GM13976 (cell line): ENCODE data around the gene CAPN15.

Experiments used
- DNase-seq: peaks from one replicate; pipeline ENCODE4 v3.0.0; 2012; ENCODE audit warnings: low spot score
- in situ Hi-C: fragments of 300-500 bp; cut with MboI; formaldehyde crosslinking; loops from one replicate; pipeline ENCODE4 v1.12.0; 2022; ENCODE audit warnings: low sequenced_read_pairs, mixed read lengths, inconsistent platforms; ENCODE audit not compliant: unreplicated experiment
- TF ChIP-seq, protein P1 (sequence below): IDR thresholded peaks from 2 replicates; pipeline ENCODE4 v1.5.1; 2012; ENCODE audit warnings: borderline replicate concordance, mild to moderate bottlenecking; ENCODE audit not compliant: insufficient read depth; ENCODE audit errors: extremely low read depth, missing control alignments, control extremely low read depth

Gene CAPN15

DNA sequence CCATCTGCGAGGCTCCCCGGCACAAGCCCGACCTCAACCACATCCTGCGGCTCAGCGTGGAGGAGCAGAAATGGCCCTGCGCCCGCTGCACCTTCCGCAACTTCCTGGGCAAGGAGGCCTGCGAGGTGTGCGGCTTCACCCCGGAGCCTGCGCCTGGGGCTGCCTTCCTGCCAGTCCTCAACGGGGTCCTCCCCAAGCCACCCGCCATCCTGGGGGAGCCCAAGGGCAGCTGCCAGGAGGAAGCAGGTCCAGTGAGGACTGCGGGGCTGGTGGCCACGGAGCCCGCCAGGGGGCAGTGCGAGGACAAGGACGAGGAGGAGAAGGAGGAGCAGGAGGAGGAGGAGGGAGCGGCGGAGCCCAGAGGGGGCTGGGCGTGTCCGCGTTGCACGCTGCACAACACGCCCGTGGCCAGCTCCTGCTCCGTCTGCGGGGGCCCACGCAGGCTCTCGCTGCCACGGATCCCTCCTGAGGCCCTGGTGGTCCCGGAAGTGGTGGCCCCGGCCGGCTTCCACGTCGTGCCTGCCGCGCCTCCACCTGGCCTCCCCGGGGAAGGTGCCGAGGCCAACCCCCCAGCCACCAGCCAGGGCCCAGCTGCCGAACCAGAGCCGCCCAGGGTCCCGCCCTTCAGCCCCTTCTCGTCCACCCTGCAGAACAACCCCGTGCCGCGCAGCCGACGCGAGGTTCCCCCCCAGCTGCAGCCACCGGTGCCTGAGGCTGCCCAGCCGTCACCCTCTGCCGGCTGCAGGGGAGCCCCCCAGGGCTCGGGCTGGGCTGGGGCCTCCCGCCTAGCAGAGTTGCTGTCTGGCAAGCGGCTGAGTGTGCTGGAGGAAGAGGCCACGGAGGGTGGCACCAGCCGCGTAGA, 19.6 kb downstream of the CAPN15 start:
- no peak for DNase-seq
- TF ChIP-seq, protein P1, sequence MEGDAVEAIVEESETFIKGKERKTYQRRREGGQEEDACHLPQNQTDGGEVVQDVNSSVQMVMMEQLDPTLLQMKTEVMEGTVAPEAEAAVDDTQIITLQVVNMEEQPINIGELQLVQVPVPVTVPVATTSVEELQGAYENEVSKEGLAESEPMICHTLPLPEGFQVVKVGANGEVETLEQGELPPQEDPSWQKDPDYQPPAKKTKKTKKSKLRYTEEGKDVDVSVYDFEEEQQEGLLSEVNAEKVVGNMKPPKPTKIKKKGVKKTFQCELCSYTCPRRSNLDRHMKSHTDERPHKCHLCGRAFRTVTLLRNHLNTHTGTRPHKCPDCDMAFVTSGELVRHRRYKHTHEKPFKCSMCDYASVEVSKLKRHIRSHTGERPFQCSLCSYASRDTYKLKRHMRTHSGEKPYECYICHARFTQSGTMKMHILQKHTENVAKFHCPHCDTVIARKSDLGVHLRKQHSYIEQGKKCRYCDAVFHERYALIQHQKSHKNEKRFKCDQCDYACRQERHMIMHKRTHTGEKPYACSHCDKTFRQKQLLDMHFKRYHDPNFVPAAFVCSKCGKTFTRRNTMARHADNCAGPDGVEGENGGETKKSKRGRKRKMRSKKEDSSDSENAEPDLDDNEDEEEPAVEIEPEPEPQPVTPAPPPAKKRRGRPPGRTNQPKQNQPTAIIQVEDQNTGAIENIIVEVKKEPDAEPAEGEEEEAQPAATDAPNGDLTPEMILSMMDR = no peak
- in situ Hi-C loops = no loop called here

DNA sequence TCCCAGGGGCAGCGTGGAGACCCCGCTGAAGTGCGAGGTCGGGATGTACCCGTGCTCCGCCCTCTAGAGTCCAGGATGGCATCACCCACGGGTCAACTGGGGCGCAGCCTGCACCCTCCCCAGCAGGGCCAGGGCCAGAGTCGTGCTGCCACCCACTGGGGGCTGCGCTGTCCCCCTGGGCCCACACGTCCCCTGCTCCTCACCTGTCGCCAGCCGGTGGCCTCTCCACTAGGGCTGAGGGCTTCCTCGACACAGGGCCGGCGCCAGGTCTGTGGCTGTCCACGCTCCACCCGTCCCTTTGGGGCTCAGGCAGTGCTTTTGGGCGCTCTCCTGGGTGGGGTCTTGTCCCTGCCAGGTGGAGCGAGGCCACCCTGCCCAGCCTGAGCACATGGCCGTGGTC, 21.1 kb downstream of the CAPN15 start:
- TF ChIP-seq, protein P1 = no peak
- in situ Hi-C loops = no loop called here
- DNase-seq = no peak

DNA sequence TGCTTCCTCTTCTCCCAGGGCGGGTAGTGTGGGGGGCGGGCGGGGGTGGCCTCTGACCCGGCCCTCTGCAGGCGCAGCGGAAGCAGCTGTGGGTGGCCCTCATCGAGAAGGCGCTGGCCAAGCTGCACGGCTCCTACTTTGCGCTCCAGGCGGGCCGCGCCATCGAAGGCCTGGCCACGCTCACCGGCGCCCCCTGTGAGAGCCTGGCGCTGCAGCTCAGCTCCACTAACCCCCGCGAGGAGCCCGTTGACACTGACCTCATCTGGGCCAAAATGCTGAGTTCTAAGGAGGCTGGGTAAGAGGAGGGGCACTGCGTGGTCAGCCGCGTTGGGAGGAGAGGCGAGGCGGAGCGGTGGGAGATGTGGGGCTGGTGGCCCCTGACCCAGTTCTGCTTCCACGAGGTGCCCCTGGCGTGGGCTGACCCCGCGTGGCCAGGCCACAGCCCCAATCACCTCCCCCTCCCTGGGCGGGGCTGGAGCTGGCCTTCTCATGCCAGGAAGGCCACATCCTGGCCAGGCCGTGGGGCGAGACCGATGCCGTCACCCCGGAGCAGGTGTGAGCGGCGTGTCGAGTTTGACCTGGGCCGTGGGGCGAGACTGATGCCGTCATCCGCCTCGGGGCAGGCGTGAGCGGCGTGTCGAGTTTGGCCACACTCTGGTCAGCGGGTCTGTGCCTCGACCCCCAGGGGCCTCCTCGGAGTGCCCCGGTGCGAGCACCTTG, 22.2 kb downstream of the CAPN15 start:
- in situ Hi-C loops = no loop called here
- TF ChIP-seq, protein P1 = no peak
- no peak for DNase-seq

DNA sequence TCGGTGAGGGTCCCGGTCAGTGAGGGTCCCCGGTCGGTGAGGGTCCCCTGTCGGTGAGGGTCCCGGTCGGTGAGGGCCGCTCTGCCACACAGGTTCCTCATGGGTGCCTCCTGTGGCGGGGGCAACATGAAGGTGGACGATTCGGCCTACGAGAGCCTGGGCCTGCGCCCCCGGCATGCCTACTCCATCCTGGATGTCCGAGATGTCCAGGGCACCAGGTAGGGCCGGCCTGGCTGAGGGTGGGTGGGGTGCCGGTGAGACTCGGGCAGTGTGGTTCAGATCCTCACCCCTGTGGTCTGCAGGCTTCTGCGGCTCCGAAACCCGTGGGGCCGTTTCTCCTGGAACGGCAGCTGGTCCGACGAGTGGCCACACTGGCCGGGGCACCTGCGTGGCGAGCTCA, 23.7 kb downstream of the CAPN15 start:
- in situ Hi-C loops = no loop called here
- TF ChIP-seq, protein P1 = no peak
- no peak for DNase-seq

DNA sequence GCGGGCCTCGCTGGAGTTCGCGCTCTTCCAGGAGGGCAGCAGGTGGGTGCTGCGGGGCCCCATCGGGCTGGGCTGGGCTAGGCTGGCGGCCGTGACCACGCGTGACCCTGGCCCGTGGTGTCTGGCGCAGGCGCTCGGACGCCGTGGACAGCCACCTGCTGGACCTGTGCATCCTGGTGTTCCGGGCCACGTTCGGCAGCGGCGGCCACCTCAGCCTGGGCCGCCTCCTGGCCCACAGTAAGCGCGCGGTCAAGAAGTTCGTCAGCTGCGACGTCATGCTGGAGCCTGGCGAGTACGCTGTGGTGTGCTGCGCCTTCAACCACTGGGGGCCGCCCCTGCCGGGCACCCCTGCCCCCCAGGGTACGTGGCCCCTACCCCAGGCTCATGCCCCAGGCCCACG, 24.7 kb downstream of the CAPN15 start:
- in situ Hi-C loops = no loop called here
- TF ChIP-seq, protein P1 = no peak
- DNase-seq = no peak

DNA sequence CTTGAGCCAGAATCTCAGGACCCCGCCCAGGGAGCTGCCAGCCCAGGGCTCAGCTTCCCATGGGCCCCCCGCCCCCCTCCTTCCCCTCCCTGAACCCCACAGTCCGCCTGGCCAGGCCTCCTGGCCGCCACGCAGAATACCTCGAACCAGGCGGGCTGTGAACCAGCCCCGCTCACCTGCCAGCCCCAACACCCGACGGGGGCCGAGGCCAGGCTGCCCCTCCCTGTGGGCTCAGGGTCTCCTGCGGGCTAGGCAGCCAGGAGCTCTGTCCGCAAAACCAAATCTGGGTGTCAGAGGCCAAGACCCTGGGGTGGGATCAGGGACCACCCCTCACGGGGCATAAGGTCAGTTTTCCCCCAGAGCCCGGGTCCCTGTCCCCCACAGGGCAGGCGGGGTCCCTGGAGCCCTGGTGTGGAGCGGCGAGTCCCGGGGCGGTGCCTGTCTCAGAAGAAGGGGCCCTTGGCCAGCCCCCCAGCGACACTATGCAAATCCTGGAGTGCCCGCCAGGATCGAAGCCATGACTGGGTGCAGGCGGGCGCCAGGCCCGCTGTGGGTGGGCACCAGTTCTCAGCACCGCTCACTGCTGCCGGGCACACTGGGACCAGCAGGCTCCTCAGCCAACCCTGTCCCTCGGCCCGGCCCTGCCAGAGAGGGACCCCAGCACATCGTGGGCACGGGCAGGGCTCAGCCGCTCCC, 26.2 kb downstream of the CAPN15 start:
- in situ Hi-C loops = no loop called here
- TF ChIP-seq, protein P1 = no peak
- DNase-seq = no peak
